ENCODE measurements around the gene PSMB10. TPM values are rescaled to one million over a fixed set of nuclear protein-coding genes. Genes with fewer than 3 reads are reported as not detected.

The PSMB10 gene
- total RNA-seq, 1 donor from 2014 or later: 59.0 TPM

- H3K4me3 Mint-ChIP-seq (ENCODE audit: unreplicated experiment): no peak overlapping the region
- peaks cover 10% of the 10 kb centered on the region for H3K36me3 Mint-ChIP-seq (ENCODE audit: unreplicated experiment)
- TF ChIP-seq CTCF (IDR thresholded peaks at IDR 0.05): no peak
- H3K4me1 Mint-ChIP-seq (ENCODE audit: unreplicated experiment): peaks cover 7% of the 10 kb centered on the region
- peak overlapping the region; percentile 66 for H3K27ac Mint-ChIP-seq (ENCODE audit: unreplicated experiment)
- H3K27me3 Mint-ChIP-seq (ENCODE audit: unreplicated experiment): no peaks in the 10 kb centered on the region
- DNase-seq (ENCODE audit: extremely low spot score, unreplicated experiment): no peak
- H3K9me3 Mint-ChIP-seq (ENCODE audit: unreplicated experiment): no peaks in the 10 kb centered on the region
Measured at GRCh38 chr16:67909056-67909742, 27.5 kb downstream of the PSMB10 start.

GRCh38 chr16:67907397-67908180 is 29.1 kb downstream of the PSMB10 start:
- Mint-ChIP-seq H3K4me1 (ENCODE audit: unreplicated experiment) (peaks cover 9% of the 10 kb centered on the region), H3K4me3 (ENCODE audit: unreplicated experiment) (no peak overlapping the region), H3K9me3 (ENCODE audit: unreplicated experiment) (no peaks in the 10 kb centered on the region), H3K36me3 (ENCODE audit: unreplicated experiment) (peaks cover 13% of the 10 kb centered on the region), H3K27me3 (ENCODE audit: unreplicated experiment) (no peaks in the 10 kb centered on the region), H3K27ac (ENCODE audit: unreplicated experiment) (no peak overlapping the region)
- no peak for TF ChIP-seq CTCF (IDR thresholded peaks at IDR 0.05)
- no peak for DNase-seq (ENCODE audit: extremely low spot score, unreplicated experiment)

GRCh38 chr16:67902831-67903230 is 33.8 kb downstream of the PSMB10 start:
- H3K4me1 Mint-ChIP-seq (ENCODE audit: unreplicated experiment): peaks cover 2% of the 10 kb centered on the region
- no peaks in the 10 kb centered on the region for H3K9me3 Mint-ChIP-seq (ENCODE audit: unreplicated experiment)
- no peak for DNase-seq (ENCODE audit: extremely low spot score, unreplicated experiment)
- H3K27ac Mint-ChIP-seq (ENCODE audit: unreplicated experiment): peak overlapping the region; percentile 28
- no peaks in the 10 kb centered on the region for H3K27me3 Mint-ChIP-seq (ENCODE audit: unreplicated experiment)
- no peak for TF ChIP-seq CTCF (IDR thresholded peaks at IDR 0.05)
- peaks cover 3% of the 10 kb centered on the region for H3K36me3 Mint-ChIP-seq (ENCODE audit: unreplicated experiment)
- H3K4me3 Mint-ChIP-seq (ENCODE audit: unreplicated experiment): no peak overlapping the region

GRCh38 chr16:67901734-67902133 is 34.9 kb downstream of the PSMB10 start:
- Mint-ChIP-seq H3K36me3 (ENCODE audit: unreplicated experiment) (peaks cover 3% of the 10 kb centered on the region), H3K4me1 (ENCODE audit: unreplicated experiment) (peaks cover 9% of the 10 kb centered on the region), H3K27ac (ENCODE audit: unreplicated experiment) (no peak overlapping the region), H3K27me3 (ENCODE audit: unreplicated experiment) (no peaks in the 10 kb centered on the region), H3K9me3 (ENCODE audit: unreplicated experiment) (no peaks in the 10 kb centered on the region), H3K4me3 (ENCODE audit: unreplicated experiment) (no peak overlapping the region)
- DNase-seq (ENCODE audit: extremely low spot score, unreplicated experiment): no peak
- no peak for TF ChIP-seq CTCF (IDR thresholded peaks at IDR 0.05)

- peaks cover 32% of the 10 kb centered on the region for H3K4me1 Mint-ChIP-seq (ENCODE audit: unreplicated experiment)
- no peak overlapping the region for H3K4me3 Mint-ChIP-seq (ENCODE audit: unreplicated experiment)
- no peak for DNase-seq (ENCODE audit: extremely low spot score, unreplicated experiment)
- no peak for TF ChIP-seq CTCF (IDR thresholded peaks at IDR 0.05)
- H3K27me3 Mint-ChIP-seq (ENCODE audit: unreplicated experiment): no peaks in the 10 kb centered on the region
- H3K36me3 Mint-ChIP-seq (ENCODE audit: unreplicated experiment): no peaks in the 10 kb centered on the region
- peak overlapping the region; percentile 61 for H3K27ac Mint-ChIP-seq (ENCODE audit: unreplicated experiment)
- no peaks in the 10 kb centered on the region for H3K9me3 Mint-ChIP-seq (ENCODE audit: unreplicated experiment)
Measured at GRCh38 chr16:67897231-67897630, 39.4 kb downstream of the PSMB10 start.

Measured in osteocyte (in vitro differentiated cells).